SK-N-SH (cell line): ENCODE results near the gene CDCA3. TPM values are rescaled to one million over a fixed set of nuclear protein-coding genes. Genes with fewer than 3 reads are reported as not detected.

ENCODE experiments used
- CTCF ChIA-PET: fragments of 300-600, 350-600 bp; formaldehyde crosslinking; extraction: SDS; loops from one replicate; lab custom pipeline; 2021; lab: Yijun Ruan, JAX
- POLR2A ChIA-PET: fragments of 350-600 bp; sonication (Branson Sonifier 250); formaldehyde crosslinking; extraction: SDS; loops from one replicate; lab custom pipeline; 2020; ENCODE audit warnings: antibody characterized with exemption, inconsistent platforms; lab: Yijun Ruan, JAX
- DNase-seq: peaks from one replicate; pipeline ENCODE4 v3.0.0; 2012
- H2AFZ ChIP-seq: fragments of 200-600 bp; sonication (generic); 2 replicates; pipeline ENCODE4 v1.8.1; 2016; ENCODE audit warnings: antibody characterized with exemption, mild to moderate bottlenecking, low read depth
- H3F3A ChIP-seq: fragments of 200-600 bp; sonication (generic); replicated peaks from 2 replicates; pipeline ENCODE3; 2016; ENCODE audit warnings: antibody characterized with exemption, mild to moderate bottlenecking; ENCODE audit not compliant: insufficient read depth
- H3K27ac ChIP-seq, 2 experiments: fragments of 200-500 bp in 1 of 2; fragments of 200-600 bp in 1 of 2; sonication (Bioruptor generic) in 1 of 2; sonication (generic), shearing (Covaris generic) in 1 of 2; 2 replicates each; pipeline versions ENCODE4 v1.5.1 to v1.6.1; 2014 to 2016; ENCODE audit warnings: low read depth in 2 of 2, inconsistent platforms in 1 of 2, low read length in 1 of 2, mild to moderate bottlenecking in 1 of 2, mixed read lengths in 1 of 2
- H3K27me3 ChIP-seq: fragments of 200-600 bp; sonication (generic), shearing (Covaris generic); 2 replicates; pipeline ENCODE4 v1.6.1; 2016; ENCODE audit warnings: mixed run types; ENCODE audit not compliant: insufficient read depth
- H3K36me3 ChIP-seq, 2 experiments: fragments of 200-500 bp in 1 of 2; fragments of 200-600 bp in 1 of 2; sonication (Bioruptor generic) in 1 of 2; sonication (generic) in 1 of 2; replicated peaks in 1 of 2; 2 replicates each; pipeline versions ENCODE3 to v1.5.1; 2014 to 2016; ENCODE audit warnings: low read length in 1 of 2, mild to moderate bottlenecking in 1 of 2; ENCODE audit not compliant: insufficient read depth in 2 of 2, control insufficient read depth in 1 of 2
- H3K4me1 ChIP-seq, 2 experiments: fragments of 200-500 bp in 1 of 2; fragments of 200-600 bp in 1 of 2; sonication (Bioruptor generic) in 1 of 2; sonication (generic), shearing (Covaris generic) in 1 of 2; 2 replicates each; pipeline versions ENCODE4 v1.5.1 to v1.6.1; 2014 to 2016; ENCODE audit warnings: low read depth in 1 of 2, low read length in 1 of 2, mixed run types in 1 of 2; ENCODE audit not compliant: insufficient read depth in 2 of 2, control insufficient read depth in 1 of 2
- H3K4me2 ChIP-seq: fragments of 200-600 bp; sonication (generic), shearing (Covaris generic); 2 replicates; pipeline ENCODE4 v1.6.1; 2017; ENCODE audit warnings: mixed run types
- H3K4me3 ChIP-seq, 2 experiments: fragments of 200-500 bp in 1 of 2; fragments of 200-600 bp in 1 of 2; sonication (Bioruptor generic) in 1 of 2; sonication (generic), shearing (Covaris generic) in 1 of 2; 2 replicates each; pipeline versions ENCODE4 v1.5.1 to v1.8.1; 2014 to 2016; ENCODE audit warnings: low read depth in 2 of 2, inconsistent platforms in 1 of 2, low read length in 1 of 2, mild to moderate bottlenecking in 1 of 2, mixed read lengths in 1 of 2, moderate library complexity in 1 of 2
- H3K79me2 ChIP-seq: fragments of 200-600 bp; sonication (generic); 2 replicates; pipeline ENCODE4 v1.8.1; 2017; ENCODE audit warnings: mild to moderate bottlenecking; ENCODE audit not compliant: insufficient read depth
- H3K9ac ChIP-seq: fragments of 200-600 bp; sonication (generic); 2 replicates; pipeline ENCODE4 v1.6.1; 2017; ENCODE audit warnings: mixed run types
- H3K9me2 ChIP-seq: fragments of 200-600 bp; sonication (generic); 2 replicates; pipeline ENCODE4 v1.6.1; 2017; ENCODE audit warnings: mixed run types
- H3K9me3 ChIP-seq: fragments of 200-600 bp; sonication (generic); 2 replicates; pipeline ENCODE4 v1.6.1; 2017; ENCODE audit warnings: mixed run types, mild to moderate bottlenecking, moderate library complexity
- H4K20me1 ChIP-seq: fragments of 200-600 bp; sonication (generic); 2 replicates; pipeline ENCODE4 v1.6.1; 2017; ENCODE audit warnings: mild to moderate bottlenecking, mixed run types; ENCODE audit not compliant: insufficient read depth
- CHD2 ChIP-seq: fragments of 150-350 bp; IDR thresholded peaks from 2 replicates; pipeline ENCODE4 v1.6.1; 2018; ENCODE audit warnings: low read length; ENCODE audit not compliant: partially characterized antibody
- EP300 ChIP-seq, 2 experiments: IDR thresholded peaks; 2 replicates each; pipeline versions ENCODE4 v1.4.0 to v1.6.1; 2012; ENCODE audit warnings: borderline replicate concordance in 1 of 2, low read depth in 1 of 2, low read length in 1 of 2
- FOSL2 ChIP-seq: IDR thresholded peaks from 2 replicates; pipeline ENCODE4 v1.4.0; 2012; ENCODE audit warnings: low read depth, mild to moderate bottlenecking, moderate library complexity, borderline replicate concordance
- FOXM1 ChIP-seq: IDR thresholded peaks from 2 replicates; pipeline ENCODE4 v1.4.0; 2012; ENCODE audit warnings: low read depth, mild to moderate bottlenecking
- JUND ChIP-seq: IDR thresholded peaks from 2 replicates; pipeline ENCODE4 v1.4.0; 2012
- MEF2A ChIP-seq: IDR thresholded peaks from 2 replicates; pipeline ENCODE4 v1.4.0; 2012; ENCODE audit warnings: low read depth, borderline replicate concordance
- NFIC ChIP-seq: IDR thresholded peaks from 2 replicates; pipeline ENCODE4 v1.4.0; 2012; ENCODE audit warnings: borderline replicate concordance
- RAD21 ChIP-seq: IDR thresholded peaks from 2 replicates; pipeline ENCODE4 v1.6.1; 2012; ENCODE audit warnings: mild to moderate bottlenecking, low read length
- RXRA ChIP-seq: IDR thresholded peaks from 2 replicates; pipeline ENCODE4 v1.4.0; 2012; ENCODE audit warnings: low read depth, mild to moderate bottlenecking, borderline replicate concordance
- SIN3A ChIP-seq: IDR thresholded peaks from 2 replicates; pipeline ENCODE4 v1.6.1; 2012; ENCODE audit warnings: low read depth, mild to moderate bottlenecking, low read length, moderate library complexity, borderline replicate concordance
- SMC3 ChIP-seq: IDR thresholded peaks from 2 replicates; pipeline ENCODE4 v1.6.1; 2012; ENCODE audit warnings: low read depth, low read length, improper control_type of control experiment
- TAF1 ChIP-seq: IDR thresholded peaks from 2 replicates; pipeline ENCODE4 v1.6.1; 2012; ENCODE audit warnings: low read depth, mild to moderate bottlenecking, low read length, moderate library complexity, borderline replicate concordance
- WGBS: methylation state at CpG from one replicate; pipeline ENCODE4 v1.1.6; 2017; ENCODE audit warnings: low lambda C conversion rate; 5-methylcytosine and 5-hydroxymethylcytosine counted together
- polyA plus RNA-seq, 3 experiments: library from polyadenylated mRNA; depleted of rRNA; stranded (reverse); fragments of >200 nt; gene quantifications; 2 replicates each; pipeline ENCODE4 v1.2.3, GENCODE V29; 2012
- TF ChIP-seq, protein P1 (sequence below): IDR thresholded peaks from 2 replicates; pipeline ENCODE4 v1.4.0; 2012; ENCODE audit warnings: low read depth, borderline replicate concordance
- TF ChIP-seq, protein P2 (sequence below): IDR thresholded peaks from 2 replicates; pipeline ENCODE4 v1.4.0; 2012; ENCODE audit warnings: low read depth
- TF ChIP-seq, protein P3 (sequence below): fragments of 150-350 bp; IDR thresholded peaks from 2 replicates; pipeline ENCODE4 v1.6.1; 2017; ENCODE audit warnings: antibody characterized with exemption, low read length, low read depth, borderline replicate concordance

The CDCA3 gene
- polyA plus RNA-seq, 1 of the 3 experiments (the other 2 are of a cell fraction), result 33.0 TPM

DNA sequence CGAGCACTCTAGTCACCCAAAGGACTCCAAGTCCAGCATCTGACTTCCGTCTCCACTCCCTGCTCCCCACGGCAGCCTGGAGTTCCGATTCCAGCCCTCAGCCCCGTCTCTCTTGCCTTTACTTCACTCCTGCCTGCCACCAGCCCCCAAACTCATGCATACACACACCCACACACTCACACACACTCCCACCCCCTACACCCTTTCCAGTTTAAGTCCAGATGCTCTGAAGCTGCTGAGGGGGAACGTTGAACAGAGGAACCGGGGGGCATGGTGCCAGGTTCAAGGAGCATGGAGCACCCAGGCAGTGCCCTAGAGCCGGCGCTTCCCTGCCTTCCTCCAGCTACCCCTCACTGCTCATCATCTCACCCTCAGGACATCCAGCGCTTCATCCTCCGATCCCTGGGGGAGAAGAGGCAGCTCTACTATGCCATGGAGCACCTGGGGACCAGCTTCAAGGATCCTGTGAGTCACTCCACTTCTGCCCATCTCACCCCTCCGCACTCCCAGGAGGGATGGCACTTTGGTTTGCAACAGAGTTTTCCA is 19.6 kb downstream of the CDCA3 start:
- no peak overlapping the region for H3K9ac ChIP-seq
- H3K36me3 ChIP-seq, result peaks cover 32 to 40% of the 10 kb centered on the region in 2 experiments
- peaks cover 5 to 23% of the 10 kb centered on the region in 2 experiments; a peak in 2 of 4 replicates for H3K4me1 ChIP-seq
- H2AFZ ChIP-seq, result no peak overlapping the region
- TF ChIP-seq, protein P1, sequence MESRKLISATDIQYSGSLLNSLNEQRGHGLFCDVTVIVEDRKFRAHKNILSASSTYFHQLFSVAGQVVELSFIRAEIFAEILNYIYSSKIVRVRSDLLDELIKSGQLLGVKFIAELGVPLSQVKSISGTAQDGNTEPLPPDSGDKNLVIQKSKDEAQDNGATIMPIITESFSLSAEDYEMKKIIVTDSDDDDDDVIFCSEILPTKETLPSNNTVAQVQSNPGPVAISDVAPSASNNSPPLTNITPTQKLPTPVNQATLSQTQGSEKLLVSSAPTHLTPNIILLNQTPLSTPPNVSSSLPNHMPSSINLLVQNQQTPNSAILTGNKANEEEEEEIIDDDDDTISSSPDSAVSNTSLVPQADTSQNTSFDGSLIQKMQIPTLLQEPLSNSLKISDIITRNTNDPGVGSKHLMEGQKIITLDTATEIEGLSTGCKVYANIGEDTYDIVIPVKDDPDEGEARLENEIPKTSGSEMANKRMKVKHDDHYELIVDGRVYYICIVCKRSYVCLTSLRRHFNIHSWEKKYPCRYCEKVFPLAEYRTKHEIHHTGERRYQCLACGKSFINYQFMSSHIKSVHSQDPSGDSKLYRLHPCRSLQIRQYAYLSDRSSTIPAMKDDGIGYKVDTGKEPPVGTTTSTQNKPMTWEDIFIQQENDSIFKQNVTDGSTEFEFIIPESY, result no peak
- TF ChIP-seq FOSL2, result no peak
- TF ChIP-seq TAF1, result no peak
- TF ChIP-seq CHD2, result no peak
- H3K9me2 ChIP-seq, result no peaks in the 10 kb centered on the region
- H3K27ac ChIP-seq, result no peak overlapping the region
- H3K79me2 ChIP-seq, result peaks cover 31% of the 10 kb centered on the region
- ChIA-PET POLR2A (interaction anchor here (2.0 to 4.0 kb wide), 2 partner anchors 21 kb away, joined by 5 to 25 read pairs; partner anchors contain the start of genes CDCA3 and USP5), CTCF (interaction anchor here (0.7 to 14.1 kb wide), 6 partner anchors 16 to 229 kb away, joined by 3 to 246 read pairs (median 3); partner anchors contain the start of genes CDCA3, GNB3, MLF2 and USP5)
- DNase-seq, result no peak
- no peak overlapping the region for H3K4me3 ChIP-seq
- 96% methylated on average over 12 of the region's 12 CpGs for WGBS
- H4K20me1 ChIP-seq, result 0 out of 2 replicates have a peak, but pooled peaks cover 11% of the 10 kb centered on the region
- no peak overlapping the region for H3K4me2 ChIP-seq
- peaks cover 4% of the 10 kb centered on the region for H3F3A ChIP-seq
- H3K9me3 ChIP-seq, result no peaks in the 10 kb centered on the region
- H3K27me3 ChIP-seq, result no peaks in the 10 kb centered on the region

DNA sequence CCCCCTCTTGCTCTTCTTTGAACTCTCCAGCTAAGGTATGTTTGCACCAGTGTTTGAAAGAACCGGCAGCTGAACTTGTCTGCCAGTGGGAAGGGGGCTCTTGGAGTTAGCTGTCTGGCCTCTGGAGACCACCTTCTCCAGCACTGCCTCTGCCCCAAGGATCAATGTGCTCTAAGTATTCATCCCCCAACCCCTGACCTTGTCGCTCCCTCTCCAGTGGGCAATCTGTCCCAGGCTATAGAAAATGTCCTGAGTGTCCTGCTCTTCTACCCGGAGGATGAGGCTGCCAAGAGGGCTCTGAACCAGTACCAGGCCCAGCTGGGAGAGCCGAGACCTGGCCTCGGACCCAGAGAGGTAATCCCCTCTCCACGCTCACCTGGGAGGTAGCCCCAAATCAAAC is 20.1 kb downstream of the CDCA3 start:
- DNase-seq, result no peak

More for the DNA sequence above, 20.1 kb downstream of the CDCA3 start:
- Histone ChIP-seq H3F3A (peaks cover 5% of the 10 kb centered on the region), H3K4me3 (no peak overlapping the region), H4K20me1 (0 out of 2 replicates have a peak, but pooled peaks cover 8% of the 10 kb centered on the region), H3K4me2 (no peak overlapping the region), H3K27ac (no peak overlapping the region), H3K79me2 (peaks cover 31% of the 10 kb centered on the region), H3K9me3 (no peaks in the 10 kb centered on the region), H3K36me3 (peaks cover 28 to 38% of the 10 kb centered on the region in 2 experiments), H3K9ac (no peak overlapping the region), H2AFZ (no peak overlapping the region), H3K27me3 (no peaks in the 10 kb centered on the region), H3K9me2 (no peaks in the 10 kb centered on the region), H3K4me1 (peaks cover 5 to 23% of the 10 kb centered on the region in 2 experiments; a peak in 2 of 4 replicates)
- ChIA-PET CTCF (interaction anchor here (0.9 to 14.1 kb wide), 6 partner anchors 17 to 77 kb away, joined by 3 to 246 read pairs (median 46); partner anchors contain the start of genes CDCA3, GNB3, MLF2 and PTMS), POLR2A (interaction anchor here (4.0 kb wide), 1 partner anchor 21 kb away, joined by 25 read pairs; the partner anchor contains the start of genes CDCA3 and USP5)
- 100% methylated on average over 2 of the region's 6 CpGs for WGBS
- TF ChIP-seq RXRA (no peak), JUND (no peak), MEF2A (no peak), NFIC (no peak), FOXM1 (no peak), TAF1 (no peak), SMC3 (no peak), EP300 (IDR thresholded peaks at IDR 0.05; ENCODE audit: borderline replicate concordance in 1 of 2, low read depth in 1 of 2, low read length in 1 of 2) (no peak), SIN3A (no peak), RAD21 (no peak)
- TF ChIP-seq, protein P2, sequence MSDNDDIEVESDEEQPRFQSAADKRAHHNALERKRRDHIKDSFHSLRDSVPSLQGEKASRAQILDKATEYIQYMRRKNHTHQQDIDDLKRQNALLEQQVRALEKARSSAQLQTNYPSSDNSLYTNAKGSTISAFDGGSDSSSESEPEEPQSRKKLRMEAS, result no peak
- TF ChIP-seq, protein P3, sequence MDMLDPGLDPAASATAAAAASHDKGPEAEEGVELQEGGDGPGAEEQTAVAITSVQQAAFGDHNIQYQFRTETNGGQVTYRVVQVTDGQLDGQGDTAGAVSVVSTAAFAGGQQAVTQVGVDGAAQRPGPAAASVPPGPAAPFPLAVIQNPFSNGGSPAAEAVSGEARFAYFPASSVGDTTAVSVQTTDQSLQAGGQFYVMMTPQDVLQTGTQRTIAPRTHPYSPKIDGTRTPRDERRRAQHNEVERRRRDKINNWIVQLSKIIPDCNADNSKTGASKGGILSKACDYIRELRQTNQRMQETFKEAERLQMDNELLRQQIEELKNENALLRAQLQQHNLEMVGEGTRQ, result no peak
